GM12878 (cell line): ENCODE measurements around the gene DNASE1. TPM values are rescaled to one million over a fixed set of nuclear protein-coding genes. Genes with fewer than 3 reads are reported as not detected.
A peak's percentile ranks its signal among the peaks of the same experiment; 100 is the strongest.

Source experiments
- ATAC-seq: fragments of 200-7000 bp; cut with Tn5 transposase; 3 replicates; pipeline ENCODE4 v1.9.1; 2020; ENCODE audit warnings: mild to moderate bottlenecking, moderate library complexity
- BruUV-seq: library from RNA; stranded (reverse); fragments of 400-500 nt; replicated peaks from 2 replicates; lab custom pipeline; 2021; lab: Mats Ljungman, UMichigan
- CTCF ChIA-PET: fragments of 300-600 bp; sonication (Branson Sonifier 250); formaldehyde crosslinking; extraction: SDS; loops from one replicate; lab custom pipeline; 2021; ENCODE audit warnings: inconsistent platforms; lab: Yijun Ruan, JAX
- POLR2A ChIA-PET: fragments of 350-600 bp; formaldehyde crosslinking; extraction: SDS; loops from one replicate; lab custom pipeline; 2021; ENCODE audit warnings: inconsistent platforms; lab: Charles Lee
- RAD21 ChIA-PET: fragments of 300-600 bp; sonication (Branson Sonifier 250); formaldehyde crosslinking; loops from one replicate; lab custom pipeline; 2023; ENCODE audit warnings: antibody characterized with exemption; ENCODE audit not compliant: unreplicated experiment; lab: Charles Lee
- SMC1A ChIA-PET: fragments of 300-600 bp; sonication (Branson Sonifier 250); formaldehyde crosslinking; loops from one replicate; lab custom pipeline; 2023; ENCODE audit not compliant: unreplicated experiment, uncharacterized antibody; lab: Charles Lee
- DNase-seq: peaks from one replicate; pipeline ENCODE4 v3.0.0-alpha.2; 2011; ENCODE audit warnings: low read depth, low spot score
- FAIRE-seq: peaks from 3 replicates; lab custom pipeline; 2011; peaks lifted over from hg19 to GRCh38; lab: Jason Lieb, UNC
- H2AFZ ChIP-seq: 2 replicates; pipeline ENCODE4 v1.6.0; 2011; ENCODE audit warnings: low read depth, low read length, control low read depth; ENCODE audit not compliant: control insufficient read depth
- H3K27ac ChIP-seq: 2 replicates; pipeline ENCODE4 v1.5.1; 2011; ENCODE audit warnings: control low read depth; ENCODE audit not compliant: control insufficient read depth, insufficient read depth
- H3K27me3 ChIP-seq, 2 experiments: replicated peaks in 1 of 2; 2 replicates each; pipeline versions ENCODE4 v1.6.0 to v1.6.1; 2011; ENCODE audit warnings: low read length in 1 of 2; ENCODE audit not compliant: control insufficient read depth in 2 of 2, insufficient read depth in 2 of 2
- H3K36me3 ChIP-seq, 2 experiments: 2 replicates each; pipeline ENCODE4 v1.5.1; 2011; ENCODE audit warnings: low read length in 1 of 2; ENCODE audit not compliant: control insufficient read depth in 2 of 2, insufficient read depth in 2 of 2
- H3K4me1 ChIP-seq: 2 replicates; pipeline ENCODE4 v1.6.1; 2011; ENCODE audit warnings: mild to moderate bottlenecking, low read length, moderate library complexity, mixed read lengths; ENCODE audit not compliant: control insufficient read depth, insufficient read depth
- H3K4me2 ChIP-seq: 2 replicates; pipeline ENCODE4 v1.6.0; 2011; ENCODE audit warnings: control low read depth; ENCODE audit not compliant: control insufficient read depth, insufficient read depth
- H3K4me3 ChIP-seq: fragments of 200-600 bp; sonication (generic); 2 replicates; pipeline ENCODE4 v1.5.1; 2016
- H3K79me2 ChIP-seq: 2 replicates; pipeline ENCODE4 v1.6.0; 2011; ENCODE audit warnings: low read length; ENCODE audit not compliant: control insufficient read depth, insufficient read depth
- H3K9ac ChIP-seq: 2 replicates; pipeline ENCODE4 v1.8.0; 2011; ENCODE audit warnings: low read length, control low read depth, mixed read lengths; ENCODE audit not compliant: control insufficient read depth, insufficient read depth
- H3K9me3 ChIP-seq: replicated peaks from 3 replicates; pipeline ENCODE4 v1.5.1; 2011; ENCODE audit warnings: mild to moderate bottlenecking, low read length; ENCODE audit not compliant: control insufficient read depth, insufficient read depth
- H4K20me1 ChIP-seq: 2 replicates; pipeline ENCODE4 v1.6.0; 2011; ENCODE audit not compliant: control insufficient read depth, insufficient read depth
- EED ChIP-seq: sonication (generic); IDR thresholded peaks from 2 replicates; pipeline ENCODE4 v1.6.1; 2016; ENCODE audit warnings: antibody characterized with exemption, low read depth
- HCFC1 ChIP-seq: fragments of 150-350 bp; IDR thresholded peaks from 2 replicates; pipeline ENCODE4 v1.6.1; 2014; ENCODE audit warnings: low read length
- MXI1 ChIP-seq: fragments of 150-350 bp; IDR thresholded peaks from 2 replicates; pipeline ENCODE4 v1.6.1; 2011; ENCODE audit warnings: low read depth, mild to moderate bottlenecking, inconsistent platforms, low read length, improper control_type of control experiment
- MYB ChIP-seq: fragments of 150-350 bp; IDR thresholded peaks from 2 replicates; pipeline ENCODE4 v1.6.1; 2014; ENCODE audit warnings: mild to moderate bottlenecking, low read depth, low read length, borderline replicate concordance
- NR2C1 ChIP-seq: fragments of 450-650 bp; IDR thresholded peaks from 2 replicates; pipeline ENCODE4 v1.6.1; 2017; ENCODE audit warnings: antibody characterized with exemption, mild to moderate bottlenecking, moderate library complexity
- NR2F1 ChIP-seq: fragments of 450-650 bp; conservative IDR thresholded peaks from 2 replicates; pipeline ENCODE4 v1.6.1; 2017; ENCODE audit warnings: mild to moderate bottlenecking
- PAX5 ChIP-seq: IDR thresholded peaks from 2 replicates; pipeline ENCODE4 v1.6.1; 2011; ENCODE audit warnings: low read depth, low read length, borderline replicate concordance
- PAX8 ChIP-seq: fragments of 450-650 bp; IDR thresholded peaks from 2 replicates; pipeline ENCODE4 v1.6.1; 2017; ENCODE audit warnings: mild to moderate bottlenecking, moderate library complexity
- POLR2AphosphoS5 ChIP-seq: IDR thresholded peaks from 2 replicates; pipeline ENCODE4 v1.6.1; 2011; ENCODE audit warnings: mild to moderate bottlenecking, low read length, inconsistent platforms
- RELA ChIP-seq: fragments of 450-650 bp; IDR thresholded peaks from 2 replicates; pipeline ENCODE4 v1.8.0; 2014; ENCODE audit warnings: borderline replicate concordance; ENCODE audit not compliant: partially characterized antibody
- SMAD5 ChIP-seq: IDR thresholded peaks from 2 replicates; pipeline ENCODE4 v1.6.1; 2016; ENCODE audit warnings: antibody characterized with exemption, low read depth
- TCF3 ChIP-seq: IDR thresholded peaks from 2 replicates; pipeline ENCODE4 v1.6.1; 2012; ENCODE audit warnings: low read depth, mild to moderate bottlenecking, low read length, borderline replicate concordance; ENCODE audit not compliant: insufficient read depth
- WGBS: methylation state at CpG from one replicate; pipeline ENCODE4 v1.1.6; 2016; ENCODE audit warnings: low lambda C conversion rate; ENCODE audit not compliant: insufficient replicate concordance, insufficient coverage; ENCODE audit errors: missing lambda C conversion rate; 5-methylcytosine and 5-hydroxymethylcytosine counted together
- in situ Hi-C: fragments of 300-500 bp; cut with MboI; formaldehyde crosslinking; loops from 9 replicates; pipeline ENCODE4 v1.14.3; 2018; ENCODE audit warnings: mixed read lengths
- intact Hi-C: fragments of 100-400 bp; cut with micrococcal nuclease; formaldehyde crosslinking; loops from one replicate; pipeline ENCODE4 v1.14.2; 2022; ENCODE audit not compliant: unreplicated experiment
- polyA plus RNA-seq, 11 experiments: library from polyadenylated mRNA; depleted of rRNA in 4 of 11; unstranded in 6 of 11; stranded (reverse) in 5 of 11; fragments of >200 nt; fragmentation: Nextera tagmentation in 4 of 11; fragmentation: Illumina TruSeq in 1 of 11; extraction: Ambion mirVana in 4 of 11; extraction: Trizol in 1 of 11; gene quantifications; 1 replicate in 1 of 11; 2 replicates in 10 of 11; pipeline versions ENCODE4 v1.2.1 to v1.2.3, GENCODE V29; 2011 to 2016; ENCODE audit warnings: inconsistent platforms in 2 of 11, missing spikeins in 2 of 11, low read depth in 1 of 11
- total RNA-seq, 4 experiments: library from RNA; depleted of rRNA in 3 of 4; stranded (reverse); fragments of >200 nt in 3 of 4; fragmentation: Illumina TruSeq in 1 of 4; extraction: Trizol in 1 of 4; gene quantifications; 2 replicates each; pipeline versions ENCODE4 v1.2.1 to v1.2.3, GENCODE V29; 2013 to 2021

Gene DNASE1
- total and polyA plus RNA-seq, 10 of the 15 experiments (the other 5 are each of a cell fraction or from before 2014, with no cell fraction given), result 0.23 to 12.0 (median 7.9) TPM

DNA sequence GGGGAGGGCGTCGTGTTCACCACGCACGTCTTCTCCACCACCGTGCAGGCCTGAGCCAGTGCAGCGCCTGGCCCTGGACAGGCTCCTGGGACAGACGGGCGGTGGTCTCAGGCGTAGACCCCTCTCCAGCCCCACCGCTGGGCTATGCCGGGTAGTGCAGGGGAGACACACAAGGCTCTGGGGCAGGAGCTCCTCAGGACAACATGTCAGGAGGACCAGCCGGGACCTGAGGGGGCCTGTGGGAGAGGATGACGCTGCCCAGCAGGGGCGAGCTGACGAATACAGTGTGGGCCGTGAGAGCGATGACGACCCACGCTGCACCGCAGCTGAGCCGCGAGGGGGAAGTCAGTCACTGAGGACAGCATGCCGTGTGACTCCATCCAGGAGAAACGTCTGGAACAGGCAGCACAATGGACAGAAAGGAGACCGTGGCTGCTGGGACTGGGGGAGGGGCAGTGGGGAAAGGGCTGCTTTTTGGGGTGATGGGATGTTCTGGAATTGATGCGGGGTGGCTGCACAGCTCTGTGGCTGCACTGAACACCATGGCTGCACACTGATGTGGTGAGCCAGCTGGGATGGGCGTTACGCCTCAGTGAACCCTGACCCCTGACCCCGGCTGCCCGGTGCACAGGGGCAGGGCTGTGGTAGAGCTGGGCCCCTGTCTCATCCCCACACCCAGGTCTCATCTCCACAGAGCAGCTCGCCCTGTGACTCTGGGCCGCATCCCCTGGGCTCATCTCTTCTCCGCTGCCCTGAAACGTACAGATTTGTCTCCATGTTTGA, 20.2 kb downstream of the DNASE1 start:
- Histone ChIP-seq H3K9ac (no peak overlapping the region), H3K36me3 (peaks cover 17 to 38% of the 10 kb centered on the region in 2 experiments), H3K27ac (no peak overlapping the region), H3K27me3 (no peaks in the 10 kb centered on the region), H4K20me1 (no peaks in the 10 kb centered on the region; the same call in 1 of the 2 replicates), H3K79me2 (no peaks in the 10 kb centered on the region), H3K4me3 (no peak overlapping the region), H3K9me3 (no peaks in the 10 kb centered on the region), H3K4me2 (no peak overlapping the region), H2AFZ (no peak overlapping the region), H3K4me1 (no peaks in the 10 kb centered on the region)
- ATAC-seq (no peak), DNase-seq (no peak), FAIRE-seq (no peak)
- TF ChIP-seq PAX8 (no peak), MYB (no peak), MXI1 (no peak), PAX5 (peak; percentile 49; the same call in 1 of the 2 replicates), POLR2AphosphoS5 (no peak), SMAD5 (no peak), HCFC1 (no peak), NR2C1 (no peak), NR2F1 (peak; percentile 33; the same call in 1 of the 2 replicates), EED (no peak), TCF3 (no peak), RELA (no peak)
- SMC1A ChIA-PET, result interaction anchor here (0.5 kb wide), 1 partner anchor 154 kb away, joined by 3 read pairs; no protein-coding TSS in a partner anchor
- in situ Hi-C loops (no loop called here), intact Hi-C loops (no loop called here)
- RAD21 ChIA-PET, result interaction anchor here (0.5 kb wide), 1 partner anchor 193 kb away, joined by 3 read pairs; no protein-coding TSS in a partner anchor
- whole genome bisulfite sequencing, result 92% methylated on average over 33 of the region's 34 CpGs
- BruUV-seq, result no TSS peak
- POLR2A ChIA-PET, result no interaction called here
- CTCF ChIA-PET, result no interaction called here
